Raji (cell line): ENCODE measurements around the gene SAG.

Experiments
- POLR2A ChIP-seq: IDR thresholded peaks from 2 replicates; pipeline ENCODE4 v1.6.1; 2011; ENCODE audit warnings: low read depth, low read length, control low read depth; ENCODE audit not compliant: insufficient read depth

Gene SAG

DNA sequence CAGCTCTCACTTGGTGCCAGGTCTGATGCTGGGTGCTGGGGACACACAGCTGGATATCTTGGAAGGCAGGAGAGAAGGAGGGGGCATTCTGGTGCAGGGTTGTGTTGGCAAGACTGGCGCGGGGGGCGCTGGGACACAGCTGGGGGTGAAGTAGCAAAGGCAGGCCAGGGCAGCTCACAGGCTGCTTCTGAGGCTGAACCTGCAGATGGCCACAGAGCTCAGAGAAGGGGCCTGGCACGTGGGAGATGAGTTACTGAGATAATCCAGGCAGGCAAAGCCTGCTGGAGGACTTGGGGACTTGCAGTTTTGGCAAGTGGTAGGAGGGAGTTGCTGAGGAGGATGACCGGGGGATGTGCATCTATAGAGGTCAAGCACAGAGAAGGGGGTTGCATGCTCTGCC, 30.4 kb downstream of the SAG start:
- no peak for TF ChIP-seq POLR2A

DNA sequence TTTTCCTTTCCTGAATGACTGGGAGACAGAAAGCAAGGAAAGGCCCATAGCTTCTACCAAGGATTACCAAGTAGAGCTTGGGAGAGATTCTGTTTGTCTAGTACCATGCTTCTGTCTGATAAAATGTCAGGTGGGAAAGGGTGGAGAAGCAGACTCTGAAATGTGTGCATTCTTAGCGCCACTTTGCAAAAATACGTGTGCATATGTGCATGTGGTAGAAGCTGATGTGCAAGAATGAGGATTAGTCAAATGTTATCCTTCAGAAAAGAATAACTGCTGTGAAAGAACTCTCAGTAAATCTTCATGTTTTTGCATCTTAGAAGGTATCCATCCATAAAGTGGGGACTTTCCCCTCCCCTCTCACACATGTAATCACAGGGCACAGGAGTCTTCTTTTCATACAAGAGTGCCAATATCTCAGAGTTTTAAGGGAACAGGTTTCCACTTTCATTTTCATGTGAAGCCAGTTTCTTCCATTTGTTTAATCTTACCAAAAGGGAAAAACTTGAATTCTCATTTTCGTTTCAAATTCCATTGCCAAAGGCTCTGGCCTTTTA, 31.3 kb downstream of the SAG start:
- no peak for TF ChIP-seq POLR2A

DNA sequence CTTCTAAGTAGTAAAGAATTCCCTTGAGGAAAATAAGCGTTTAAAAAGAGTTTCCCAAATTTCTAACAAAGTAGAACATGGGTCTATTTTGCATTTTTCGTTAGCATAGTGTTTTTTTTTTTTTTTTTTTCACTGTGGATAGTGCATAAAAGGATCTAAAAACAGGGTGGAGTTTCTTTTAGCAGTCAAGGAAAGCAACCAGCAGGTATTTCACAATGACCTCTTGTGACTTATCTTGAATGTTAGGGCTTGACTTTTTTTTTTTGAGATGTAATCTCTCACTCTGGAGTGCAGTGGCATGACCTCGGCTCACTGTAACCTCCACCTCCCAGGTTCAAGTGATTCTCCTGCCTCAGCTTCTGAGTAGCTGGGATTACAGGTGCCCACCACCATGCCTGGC, 31.8 kb downstream of the SAG start:
- no peak for TF ChIP-seq POLR2A

DNA sequence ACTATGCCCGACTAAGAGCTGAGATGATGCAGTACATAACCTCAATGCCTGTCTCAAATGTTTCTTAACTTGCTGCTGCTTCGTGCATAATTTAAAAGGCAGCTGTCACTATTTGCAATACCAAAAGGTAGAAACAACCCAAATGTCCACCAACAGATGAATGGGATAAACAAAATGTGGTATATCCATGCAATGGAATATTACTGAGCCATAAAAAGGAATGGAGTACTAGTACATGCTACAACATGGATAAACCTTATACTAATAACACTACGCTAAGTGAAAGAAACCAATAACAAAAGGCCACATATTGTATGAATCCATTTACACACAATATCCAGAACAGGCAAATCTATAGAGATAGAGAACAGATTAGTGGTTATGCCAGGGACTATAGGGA, 33.7 kb downstream of the SAG start:
- TF ChIP-seq POLR2A: no peak

DNA sequence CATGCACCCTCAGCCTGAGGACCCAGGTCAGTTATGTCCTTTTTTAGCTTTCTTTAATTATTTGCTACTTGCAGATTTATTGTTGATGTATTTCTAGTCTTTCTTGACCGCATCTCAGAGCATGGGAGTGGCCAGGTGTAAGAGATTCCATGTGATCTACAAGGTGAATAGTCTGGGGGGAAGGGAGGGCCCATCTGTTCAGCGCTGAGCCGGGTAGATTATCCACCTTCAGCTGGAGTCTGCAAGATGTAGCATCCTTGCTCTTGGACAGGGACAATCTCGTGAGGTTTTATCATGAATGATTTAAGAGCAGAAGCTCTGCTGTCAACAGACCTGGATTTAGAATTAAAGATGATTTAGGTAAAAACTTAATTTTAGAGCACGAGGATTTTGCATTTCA, 34.7 kb downstream of the SAG start:
- TF ChIP-seq POLR2A: no peak

DNA sequence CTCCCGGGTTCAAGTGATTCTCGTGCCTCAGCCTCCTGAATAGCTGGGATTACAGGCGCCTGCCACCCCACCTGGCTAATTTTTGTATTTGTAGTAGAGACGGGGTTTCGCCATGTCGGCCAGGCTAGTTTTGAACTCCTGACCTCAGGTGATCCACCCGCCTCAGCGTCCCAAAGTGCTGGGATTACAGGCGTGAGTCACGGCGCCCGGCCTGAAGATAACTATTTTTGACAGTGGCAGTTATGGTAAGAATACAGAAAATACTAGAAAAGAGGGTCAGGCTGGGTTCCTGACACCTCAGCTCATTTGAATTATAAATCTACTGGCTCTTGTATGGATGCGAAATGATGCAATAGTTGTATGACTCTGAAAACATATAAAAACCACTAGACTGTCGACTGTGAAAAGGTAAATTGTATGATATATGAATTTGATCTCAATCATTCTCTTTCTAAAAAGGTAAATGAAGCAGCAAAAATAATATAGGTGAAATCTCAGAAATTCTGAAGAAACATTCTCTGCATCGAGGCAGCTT, 35.6 kb downstream of the SAG start:
- TF ChIP-seq POLR2A: no peak

DNA sequence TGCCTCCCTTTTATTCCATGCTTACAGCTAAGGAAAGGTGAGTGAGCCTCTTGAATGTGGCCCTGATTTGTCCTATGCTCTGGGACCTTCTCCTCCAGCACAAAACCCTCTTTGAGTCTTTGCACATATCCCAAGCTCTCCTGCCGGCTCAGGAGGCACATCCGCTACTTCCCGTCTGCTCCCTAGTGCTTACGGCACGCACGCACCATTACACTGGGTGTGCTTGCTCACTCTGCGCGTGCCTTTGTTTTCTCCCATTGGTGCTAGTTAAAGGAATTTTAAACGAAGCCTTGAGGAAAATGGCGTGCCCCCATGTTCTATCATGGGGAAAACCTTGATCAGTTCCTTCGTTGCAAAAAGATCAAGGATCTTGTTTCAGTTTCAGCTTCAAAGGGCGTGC, 38.8 kb downstream of the SAG start:
- no peak for TF ChIP-seq POLR2A

DNA sequence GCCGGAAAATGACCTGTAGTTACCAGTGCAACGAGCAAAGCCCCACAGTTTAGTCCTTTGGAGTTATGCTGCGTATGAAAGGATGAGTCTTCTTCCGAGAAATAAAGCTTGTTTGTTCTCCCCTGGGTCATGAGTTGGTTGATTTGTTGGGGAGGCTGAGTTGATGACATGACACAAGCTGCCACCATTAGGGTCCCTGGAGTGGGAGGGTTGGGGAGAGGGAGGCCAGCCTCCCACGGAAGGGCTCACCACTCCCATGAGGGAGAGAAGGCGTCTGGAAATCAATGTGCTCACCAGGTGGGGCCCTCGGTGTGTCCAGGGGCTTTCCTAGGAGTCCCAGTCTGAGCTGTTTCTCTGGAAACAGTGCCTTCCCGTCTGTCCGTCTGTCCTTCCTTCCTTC, 39.3 kb downstream of the SAG start:
- TF ChIP-seq POLR2A: no peak

DNA sequence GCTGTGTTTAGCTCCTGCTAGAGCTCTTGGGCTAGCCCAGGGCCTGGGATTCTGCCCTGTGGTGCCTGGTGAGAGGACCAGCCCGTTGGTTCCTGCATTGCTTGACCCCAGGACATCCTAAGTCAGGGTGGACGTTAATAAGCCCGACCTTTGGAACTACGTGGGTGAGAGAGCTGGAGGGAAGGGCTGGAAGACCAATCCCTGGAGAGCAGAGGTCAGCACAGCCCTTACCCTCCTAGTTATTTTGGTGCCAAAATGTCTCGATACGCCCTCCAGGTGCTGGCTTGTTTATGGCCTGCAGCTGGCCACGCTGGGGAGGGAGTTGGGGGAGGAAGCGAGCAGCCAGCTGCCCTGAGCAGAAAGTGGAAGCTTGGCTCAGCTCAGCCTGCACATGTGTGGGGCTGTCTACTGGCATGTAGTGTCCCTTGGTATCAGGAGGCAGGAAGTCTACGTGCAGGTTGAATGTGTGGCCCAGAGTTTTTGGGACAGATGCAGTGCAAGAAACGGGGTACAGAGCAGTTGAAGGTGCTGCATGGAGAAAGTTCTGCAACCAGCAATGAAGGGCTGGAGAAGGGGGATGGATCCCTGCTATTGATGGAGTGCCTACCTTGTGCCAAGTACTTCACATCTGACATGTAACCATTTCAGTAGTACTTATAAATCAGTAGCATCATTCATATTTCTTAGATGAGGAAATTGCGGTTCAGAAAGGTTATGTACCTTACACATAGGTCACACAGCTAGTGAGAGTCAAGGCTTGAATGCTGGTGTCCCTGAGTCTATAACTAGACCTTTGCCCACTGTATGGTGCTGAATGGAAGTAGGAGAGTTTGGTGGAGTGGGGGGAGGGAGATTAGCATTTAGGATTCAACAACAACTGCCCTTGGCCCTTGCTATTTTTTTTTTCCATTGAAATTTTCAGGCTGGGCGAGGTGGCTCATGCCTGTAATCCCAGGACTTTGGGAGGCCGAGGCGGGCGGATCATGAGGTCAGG, 41.7 kb downstream of the SAG start:
- no peak for TF ChIP-seq POLR2A

DNA sequence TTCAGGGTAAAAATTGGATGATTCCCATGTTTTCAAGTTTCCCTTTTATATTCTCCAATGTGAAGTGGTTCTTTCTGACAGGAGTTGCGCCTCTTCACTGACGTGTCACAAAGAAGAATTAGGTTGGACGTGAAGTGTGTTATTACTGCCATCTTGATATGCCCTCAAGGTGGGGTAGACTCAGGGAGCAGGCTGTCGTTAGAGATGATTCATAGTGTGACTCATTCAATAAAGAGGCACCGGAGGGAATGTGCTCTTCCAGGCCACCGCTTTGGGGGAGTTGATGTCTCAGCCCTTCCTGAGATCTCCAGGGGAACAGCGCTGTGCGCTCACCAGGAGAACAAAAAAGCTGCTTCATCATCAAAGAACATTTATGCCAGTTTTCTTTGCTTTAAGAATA, 43.1 kb downstream of the SAG start:
- no peak for TF ChIP-seq POLR2A

DNA sequence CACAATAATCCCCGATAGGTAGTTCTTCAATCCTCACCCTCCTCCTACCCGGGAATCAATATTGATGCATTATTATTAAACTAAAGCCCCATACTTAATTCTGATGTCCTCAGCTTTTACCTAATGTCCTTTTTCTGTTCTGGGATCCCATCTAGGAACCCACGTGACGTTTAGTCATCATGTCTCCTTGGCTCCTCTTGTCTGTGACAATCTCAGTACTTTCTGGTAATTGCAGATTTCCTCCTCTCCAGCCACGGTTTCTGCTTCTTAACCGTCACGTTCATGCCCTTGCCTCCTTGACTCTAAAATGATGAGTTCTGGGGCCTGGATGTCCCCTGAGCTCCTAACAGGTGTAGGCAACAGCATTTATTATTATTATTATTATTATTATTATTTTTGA, 43.8 kb downstream of the SAG start:
- TF ChIP-seq POLR2A: no peak

DNA sequence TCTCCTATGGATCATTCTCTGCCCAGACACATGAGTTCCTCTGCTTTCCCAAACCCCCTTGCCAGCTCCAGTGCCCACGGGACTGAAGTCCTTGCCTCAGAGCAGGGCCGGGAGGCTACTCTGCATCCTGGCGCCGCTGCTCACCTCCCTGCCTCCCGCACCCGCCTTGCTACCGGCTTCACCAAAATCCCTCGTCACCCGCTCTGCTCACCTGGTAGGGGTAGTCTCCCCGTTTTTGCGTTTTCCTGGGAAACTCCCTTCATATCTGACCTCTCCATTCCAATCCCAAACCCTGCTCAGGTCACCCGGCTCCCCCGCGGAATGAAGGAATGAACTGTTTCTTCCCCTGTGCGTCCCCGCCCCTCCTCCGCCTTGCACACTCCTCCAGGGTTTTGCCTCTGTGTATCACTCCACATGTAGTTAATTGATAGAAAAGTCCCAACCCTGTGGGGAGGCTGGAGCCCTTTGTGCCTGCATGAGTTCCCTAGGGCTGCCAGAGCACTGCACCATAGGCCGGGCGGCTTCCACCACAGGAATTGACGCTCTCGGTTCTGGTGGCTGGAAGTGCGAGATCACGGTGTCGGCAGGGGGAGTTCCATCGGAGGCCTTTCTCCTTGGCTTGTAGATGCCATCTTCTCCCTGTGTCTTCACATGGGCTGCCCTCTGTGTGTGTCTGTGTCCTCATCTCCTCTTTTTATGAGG, 44.7 kb downstream of the SAG start:
- no peak for TF ChIP-seq POLR2A

DNA sequence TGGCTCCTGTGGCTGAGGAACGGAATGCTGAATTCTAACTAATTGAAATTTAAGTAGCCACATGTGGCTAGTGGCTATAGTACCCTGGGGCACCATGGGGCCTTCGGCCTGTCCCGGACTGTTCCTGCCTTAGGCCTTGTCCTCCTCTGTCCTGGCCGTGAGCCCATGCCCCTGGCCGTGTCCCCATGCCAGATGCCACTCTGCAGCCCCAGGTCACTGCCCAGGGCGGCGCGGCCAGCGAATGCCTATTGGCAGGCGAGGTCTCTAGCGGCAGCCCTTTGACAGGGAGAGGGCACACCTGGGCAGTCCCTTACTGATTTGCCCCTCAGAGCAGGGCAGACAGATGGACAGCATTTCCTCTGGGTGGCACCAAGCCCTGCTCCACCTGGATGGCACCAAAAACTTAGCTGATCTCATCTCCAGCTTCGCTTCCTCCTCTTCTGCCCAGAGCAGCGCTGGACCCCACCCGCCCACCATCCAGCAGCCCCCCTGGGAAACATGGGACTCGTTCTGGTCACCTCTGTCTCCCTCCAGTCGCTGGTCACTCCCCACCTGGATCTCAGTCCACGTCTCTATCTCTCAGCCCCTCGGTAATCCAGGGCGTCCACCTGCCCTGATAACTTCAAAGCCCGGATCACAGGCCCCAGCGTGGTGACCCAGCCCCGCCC, 45.6 kb downstream of the SAG start:
- TF ChIP-seq POLR2A: no peak

DNA sequence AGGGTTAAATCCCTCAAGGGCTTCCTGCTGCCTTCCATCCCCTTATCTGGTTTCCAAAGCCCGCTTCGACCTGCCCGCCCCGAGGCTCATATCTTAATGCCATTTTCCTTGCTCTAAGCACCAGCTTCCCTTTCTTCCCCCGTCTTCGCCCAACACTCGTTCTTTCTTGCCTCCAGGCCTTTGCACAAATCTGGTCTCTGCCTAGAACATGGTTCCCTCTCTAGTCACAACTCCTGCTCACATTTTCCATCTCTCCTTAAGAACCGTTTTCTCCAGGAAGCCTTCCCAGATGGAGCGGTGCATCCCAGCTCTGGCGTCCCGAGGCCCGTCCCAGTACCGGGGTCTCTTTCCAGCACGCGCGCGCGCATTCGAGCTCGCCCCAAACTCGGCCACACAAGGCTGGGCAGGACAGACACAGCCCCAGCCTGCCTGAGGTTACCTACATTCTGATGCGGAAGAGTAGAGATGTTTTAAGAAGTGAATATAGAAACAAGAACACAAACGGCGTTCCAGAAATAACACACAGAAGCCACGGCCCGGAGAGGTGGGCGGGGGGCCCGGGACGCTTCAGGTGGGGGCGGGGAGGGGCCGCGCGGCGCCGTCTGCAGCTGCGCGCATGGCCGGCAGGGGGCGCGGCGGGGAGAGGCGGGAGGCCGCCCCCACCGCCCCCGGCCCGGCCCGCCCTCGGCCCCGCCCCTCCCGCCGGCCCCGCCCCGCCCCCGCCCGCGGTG, 46.3 kb downstream of the SAG start, which contains the start of gene DGKD:
Gene DGKD (plus strand): TSS at position 726 of the 731 bp plus-strand sequence. CDS start 25 bp downstream, outside the sequence.
- TF ChIP-seq POLR2A: peak; percentile 54
